Neural progenitor cell (in vitro differentiated cells): Measurements from ENCODE around the gene SERGEF. TPM values are rescaled to one million over a fixed set of nuclear protein-coding genes. Genes with fewer than 3 reads are reported as not detected.

ENCODE experiments used
- DNase-seq: peaks from one replicate; pipeline ENCODE4 v3.0.0-alpha.2; 2016; ENCODE audit warnings: low spot score
- H2AFZ ChIP-seq: fragments of 200-600 bp; sonication (generic); replicated peaks from 2 replicates; pipeline ENCODE4 v1.6.1; 2016; ENCODE audit warnings: antibody characterized with exemption
- H3F3A ChIP-seq: fragments of 200-600 bp; sonication (generic); 2 replicates; pipeline ENCODE4 v1.6.1; 2016; ENCODE audit warnings: antibody characterized with exemption, low read depth
- H3K27ac ChIP-seq: fragments of 200-600 bp; sonication (generic); 2 replicates; pipeline ENCODE4 v1.5.1; 2016; ENCODE audit warnings: mild to moderate bottlenecking
- H3K27me3 ChIP-seq: fragments of 200-600 bp; sonication (generic); 2 replicates; pipeline ENCODE4 v1.6.1; 2016; ENCODE audit warnings: mild to moderate bottlenecking, moderate library complexity
- H3K36me3 ChIP-seq: fragments of 200-600 bp; sonication (generic); 2 replicates; pipeline ENCODE4 v1.5.1; 2016
- H3K4me1 ChIP-seq: fragments of 200-600 bp; sonication (generic); 2 replicates; pipeline ENCODE4 v1.6.1; 2016; ENCODE audit warnings: mixed run types
- H3K4me2 ChIP-seq: fragments of 200-600 bp; sonication (generic); 2 replicates; pipeline ENCODE4 v1.6.1; 2016
- H3K4me3 ChIP-seq: fragments of 200-600 bp; sonication (generic); 2 replicates; pipeline ENCODE4 v1.5.1; 2016
- H3K79me2 ChIP-seq: fragments of 200-600 bp; sonication (generic); 2 replicates; pipeline ENCODE4 v1.6.1; 2016; ENCODE audit warnings: low read depth
- H3K9ac ChIP-seq: fragments of 200-600 bp; sonication (generic); 2 replicates; pipeline ENCODE4 v1.6.1; 2016
- H3K9me3 ChIP-seq: fragments of 200-600 bp; sonication (generic); 2 replicates; pipeline ENCODE4 v1.5.1; 2016; ENCODE audit warnings: low read depth
- H4K20me1 ChIP-seq: fragments of 200-600 bp; sonication (generic); 2 replicates; pipeline ENCODE4 v1.6.1; 2016; ENCODE audit warnings: low read depth
- H3K27ac Mint-ChIP-seq: 3 replicates; pipeline ENCODE4 v1.8.0; 2021; ENCODE audit warnings: mixed read lengths
- H3K27me3 Mint-ChIP-seq: 2 replicates; pipeline ENCODE4 v1.8.0; 2022; ENCODE audit warnings: low read depth, mild to moderate bottlenecking, inconsistent platforms, moderate library complexity, mixed read lengths; ENCODE audit not compliant: insufficient read depth
- H3K36me3 Mint-ChIP-seq: 3 replicates; pipeline ENCODE4 v1.8.0; 2021; ENCODE audit warnings: mixed read lengths
- H3K4me1 Mint-ChIP-seq: 3 replicates; pipeline ENCODE4 v1.8.0; 2021; ENCODE audit warnings: mixed read lengths
- H3K4me3 Mint-ChIP-seq: 3 replicates; pipeline ENCODE4 v1.8.0; 2021; ENCODE audit warnings: mild to moderate bottlenecking, moderate library complexity, mixed read lengths
- H3K9me3 Mint-ChIP-seq: 3 replicates; pipeline ENCODE4 v1.8.0; 2020; ENCODE audit warnings: mixed read lengths
- CTCF ChIP-seq: fragments of 200-600 bp; sonication (generic); IDR thresholded peaks from 2 replicates; pipeline ENCODE4 v1.5.1; 2017; ENCODE audit warnings: antibody characterized with exemption, mild to moderate bottlenecking
- EZH2 ChIP-seq: fragments of 200-600 bp; sonication (generic); IDR thresholded peaks from 2 replicates; pipeline ENCODE4 v1.6.1; 2017; ENCODE audit warnings: antibody characterized with exemption, mild to moderate bottlenecking, moderate library complexity
- EZH2phosphoT487 ChIP-seq: fragments of 200-600 bp; sonication (generic); IDR thresholded peaks from 2 replicates; pipeline ENCODE4 v1.6.1; 2017; ENCODE audit warnings: antibody characterized with exemption
- total RNA-seq: library from RNA; depleted of rRNA; stranded (reverse); fragments of >200 nt; gene quantifications from 2 replicates; pipeline ENCODE4 v1.2.3, GENCODE V29; 2015; ENCODE audit warnings: low replicate concordance

Gene SERGEF
- total RNA-seq, 1 donor from 2014 or later, result 35.1 TPM

- no peak for DNase-seq
- H3K27ac Mint-ChIP-seq, result no peak overlapping the region
- no peak overlapping the region for H3K4me3 Mint-ChIP-seq
Observed at GRCh38 chr11:17939542-17939941, 73.3 kb downstream of the SERGEF start.

GRCh38 chr11:17936790-17937189 is 76.1 kb downstream of the SERGEF start:
- no peak overlapping the region for H3K4me3 Mint-ChIP-seq
- no peak overlapping the region for H3K4me3 ChIP-seq
- H3K9me3 Mint-ChIP-seq, result no peaks in the 10 kb centered on the region

More at GRCh38 chr11:17939542-17939941, 73.3 kb downstream of the SERGEF start:
- Mint-ChIP-seq H3K36me3 (peaks cover 5% of the 10 kb centered on the region), H3K9me3 (peaks cover 8% of the 10 kb centered on the region), H3K4me1 (peaks cover under 1% of the 10 kb centered on the region), H3K27me3 (no peaks in the 10 kb centered on the region)
- no peaks in the 10 kb centered on the region for H3K27me3 ChIP-seq
- no peak overlapping the region for H3K4me2 ChIP-seq
- H3K36me3 ChIP-seq, result peaks cover 15% of the 10 kb centered on the region
- no peaks in the 10 kb centered on the region for H3K9me3 ChIP-seq
- no peak overlapping the region for H2AFZ ChIP-seq
- H3K9ac ChIP-seq, result no peak overlapping the region
- no peak overlapping the region for H3K27ac ChIP-seq
- H4K20me1 ChIP-seq, result no peaks in the 10 kb centered on the region
- no peaks in the 10 kb centered on the region for H3K79me2 ChIP-seq
- no peak for TF ChIP-seq EZH2
- TF ChIP-seq EZH2phosphoT487, result no peak
- TF ChIP-seq CTCF, result no peak
- H3K4me3 ChIP-seq, result no peak overlapping the region
- H3K4me1 ChIP-seq, result no peaks in the 10 kb centered on the region
- H3F3A ChIP-seq, result no peaks in the 10 kb centered on the region

GRCh38 chr11:17934194-17934593 is 78.7 kb downstream of the SERGEF start:
- no peaks in the 10 kb centered on the region for H3K9me3 Mint-ChIP-seq
- Histone ChIP-seq H3K9me3 (no peaks in the 10 kb centered on the region), H3K27me3 (no peaks in the 10 kb centered on the region), H4K20me1 (no peaks in the 10 kb centered on the region), H3F3A (no peaks in the 10 kb centered on the region), H3K9ac (no peak overlapping the region), H2AFZ (no peak overlapping the region), H3K36me3 (no peaks in the 10 kb centered on the region), H3K4me1 (no peaks in the 10 kb centered on the region), H3K79me2 (no peaks in the 10 kb centered on the region), H3K27ac (no peak overlapping the region), H3K4me2 (no peak overlapping the region), H3K4me3 (no peak overlapping the region)
- no peak for DNase-seq
- no peak overlapping the region for H3K27ac Mint-ChIP-seq
- H3K4me1 Mint-ChIP-seq, result peaks cover 7% of the 10 kb centered on the region
- TF ChIP-seq EZH2phosphoT487 (no peak), EZH2 (no peak), CTCF (no peak)
- no peaks in the 10 kb centered on the region for H3K27me3 Mint-ChIP-seq
- no peak overlapping the region for H3K4me3 Mint-ChIP-seq
- peaks cover 2% of the 10 kb centered on the region for H3K36me3 Mint-ChIP-seq

More at GRCh38 chr11:17936790-17937189, 76.1 kb downstream of the SERGEF start:
- Histone ChIP-seq H2AFZ (no peak overlapping the region), H3K9ac (no peak overlapping the region), H3K27ac (no peak overlapping the region), H3K4me2 (no peak overlapping the region), H3K36me3 (no peaks in the 10 kb centered on the region), H3K4me1 (no peaks in the 10 kb centered on the region), H3K27me3 (no peaks in the 10 kb centered on the region), H3K9me3 (no peaks in the 10 kb centered on the region), H3F3A (no peaks in the 10 kb centered on the region), H3K79me2 (no peaks in the 10 kb centered on the region), H4K20me1 (no peaks in the 10 kb centered on the region)
- H3K27me3 Mint-ChIP-seq, result no peaks in the 10 kb centered on the region
- no peak overlapping the region for H3K27ac Mint-ChIP-seq
- TF ChIP-seq EZH2phosphoT487 (no peak), CTCF (no peak)
- H3K4me1 Mint-ChIP-seq, result peaks cover 5% of the 10 kb centered on the region
- peaks cover 2% of the 10 kb centered on the region for H3K36me3 Mint-ChIP-seq
- no peak for DNase-seq
